ENCODE measurements around the gene ERC1. TPM values are rescaled to one million over a fixed set of nuclear protein-coding genes. Genes with fewer than 3 reads are reported as not detected.

Gene ERC1
- polyA plus RNA-seq, 2 of the 4 experiments (the other 2 are of a cell fraction), result 14.2 to 20.9 TPM

DNA sequence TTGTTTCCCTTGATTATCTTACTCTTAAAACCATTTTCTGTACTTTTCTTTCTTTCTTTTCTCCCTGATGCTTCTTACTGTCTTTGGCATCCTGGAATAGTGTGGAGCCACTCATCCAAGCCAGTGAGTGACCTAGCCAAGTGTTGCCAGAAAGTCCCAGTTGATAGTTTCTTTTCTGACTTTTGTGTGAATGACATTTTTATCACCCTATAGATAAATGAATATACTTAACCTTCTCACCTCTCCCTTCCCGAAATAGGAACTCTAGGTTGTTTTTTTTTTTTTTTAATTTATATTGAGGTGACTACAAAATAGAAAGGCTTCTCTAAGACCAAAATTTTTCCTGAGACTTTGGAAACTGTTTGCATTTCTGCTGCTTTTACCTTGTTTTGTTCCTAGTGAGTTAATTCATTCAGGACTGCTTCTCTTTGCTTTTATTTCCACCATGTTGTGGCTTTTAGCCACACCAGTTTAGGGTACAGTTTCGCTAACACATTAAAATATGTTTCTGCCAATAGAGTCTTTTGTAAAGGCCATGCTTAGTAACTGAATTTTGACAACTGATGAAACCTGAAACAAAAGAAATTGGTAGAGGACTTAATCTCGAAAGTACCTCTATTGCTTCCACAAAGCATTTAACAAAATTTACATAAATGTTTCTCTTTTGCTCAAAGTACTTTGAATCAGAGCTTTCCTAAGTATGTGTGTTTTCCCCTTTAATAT lies 194.6 kb downstream of the ERC1 start:
- 95% methylated on average over 3 of the region's 3 CpGs for whole genome bisulfite sequencing (ENCODE audit: missing lambda C conversion rate)
- Histone ChIP-seq H3K9me3 (no peaks in the 10 kb centered on the region), H3K4me3 (no peak overlapping the region), H3K4me2 (no peak overlapping the region), H3K4me1 (peaks cover 14% of the 10 kb centered on the region), H3K27ac (no peak overlapping the region)
- no peak for ATAC-seq
- FAIRE-seq, result no peak
- POLR2A ChIA-PET, result no interaction called here
- no peak for TF ChIP-seq HOXA7 (CRISPR knock-in tag; IDR thresholded peaks at IDR 0.05)
- no peak for TF ChIP-seq KDM1A (IDR thresholded peaks at IDR 0.05; ENCODE audit: low read depth)
- no peak for TF ChIP-seq ZC3H11A (IDR thresholded peaks at IDR 0.05)
- no peak for TF ChIP-seq RCOR1 (IDR thresholded peaks at IDR 0.05; ENCODE audit: low read depth, low read length)
- TF ChIP-seq FOSB (CRISPR knock-in tag; IDR thresholded peaks at IDR 0.05), result no peak
- no peak for TF ChIP-seq GATA3 (IDR thresholded peaks at IDR 0.05; ENCODE audit: borderline replicate concordance)
- TF ChIP-seq PHF8 (IDR thresholded peaks at IDR 0.05; ENCODE audit: borderline replicate concordance, low read depth), result no peak
- no peak for TF ChIP-seq NFE2L2 (conservative IDR thresholded peaks at IDR 0.05; ENCODE audit: low read length)
- TF ChIP-seq, protein P1, sequence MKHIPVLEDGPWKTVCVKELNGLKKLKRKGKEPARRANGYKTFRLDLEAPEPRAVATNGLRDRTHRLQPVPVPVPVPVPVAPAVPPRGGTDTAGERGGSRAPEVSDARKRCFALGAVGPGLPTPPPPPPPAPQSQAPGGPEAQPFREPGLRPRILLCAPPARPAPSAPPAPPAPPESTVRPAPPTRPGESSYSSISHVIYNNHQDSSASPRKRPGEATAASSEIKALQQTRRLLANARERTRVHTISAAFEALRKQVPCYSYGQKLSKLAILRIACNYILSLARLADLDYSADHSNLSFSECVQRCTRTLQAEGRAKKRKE (CRISPR knock-in tag; IDR thresholded peaks at IDR 0.05; ENCODE audit: low read depth), result no peak
- TF ChIP-seq SREBF2 (IDR thresholded peaks at IDR 0.05), result no peak
- no peak for TF ChIP-seq TP53 (CRISPR knock-in tag; IDR thresholded peaks at IDR 0.05)
- TF ChIP-seq NPAS2 (CRISPR knock-in tag; IDR thresholded peaks at IDR 0.05; ENCODE audit: borderline replicate concordance), result no peak
- TF ChIP-seq HEYL (CRISPR knock-in tag; IDR thresholded peaks at IDR 0.05), result no peak
- no peak for TF ChIP-seq JUN (IDR thresholded peaks at IDR 0.05)
- no peak for TF ChIP-seq CBX2 (IDR thresholded peaks at IDR 0.05; ENCODE audit: borderline replicate concordance, low read depth)
- TF ChIP-seq EP300 (IDR thresholded peaks at IDR 0.05), result no peak
- no peak for TF ChIP-seq RNF2 (IDR thresholded peaks at IDR 0.05; ENCODE audit: borderline replicate concordance, low read depth)
- TF ChIP-seq ESRRA (IDR thresholded peaks at IDR 0.05; ENCODE audit: borderline replicate concordance, low read length), result no peak
- no peak for TF ChIP-seq ZFP36 (IDR thresholded peaks at IDR 0.05; ENCODE audit: borderline replicate concordance, partially characterized antibody)
- no peak for DNase-seq (ENCODE audit: low read depth in 1 of 2, low spot score in 1 of 2)
- CTCF ChIA-PET, result interaction anchor here (0.7 to 0.9 kb wide), 2 partner anchors 88 to 398 kb away, joined by 3 read pairs; no protein-coding TSS in a partner anchor

GRCh38 chr12:1186298-1186697 lies 195.3 kb downstream of the ERC1 start:
- ChIA-PET POLR2A (no interaction called here), CTCF (interaction anchor here (0.7 to 1.2 kb wide), 3 partner anchors 89 to 397 kb away, joined by 3 read pairs; no protein-coding TSS in a partner anchor)
- Histone ChIP-seq H3K27ac (no peak overlapping the region), H3K9me3 (no peaks in the 10 kb centered on the region), H3K4me3 (no peak overlapping the region), H3K4me1 (peaks cover 13% of the 10 kb centered on the region), H3K4me2 (no peak overlapping the region)
- ATAC-seq, result no peak
- no peak for DNase-seq (ENCODE audit: low read depth in 1 of 2, low spot score in 1 of 2)
- FAIRE-seq, result peak; percentile 54
- 94% methylated on average over 3 of the region's 3 CpGs for WGBS (ENCODE audit: missing lambda C conversion rate)
- TF ChIP-seq, protein P2, sequence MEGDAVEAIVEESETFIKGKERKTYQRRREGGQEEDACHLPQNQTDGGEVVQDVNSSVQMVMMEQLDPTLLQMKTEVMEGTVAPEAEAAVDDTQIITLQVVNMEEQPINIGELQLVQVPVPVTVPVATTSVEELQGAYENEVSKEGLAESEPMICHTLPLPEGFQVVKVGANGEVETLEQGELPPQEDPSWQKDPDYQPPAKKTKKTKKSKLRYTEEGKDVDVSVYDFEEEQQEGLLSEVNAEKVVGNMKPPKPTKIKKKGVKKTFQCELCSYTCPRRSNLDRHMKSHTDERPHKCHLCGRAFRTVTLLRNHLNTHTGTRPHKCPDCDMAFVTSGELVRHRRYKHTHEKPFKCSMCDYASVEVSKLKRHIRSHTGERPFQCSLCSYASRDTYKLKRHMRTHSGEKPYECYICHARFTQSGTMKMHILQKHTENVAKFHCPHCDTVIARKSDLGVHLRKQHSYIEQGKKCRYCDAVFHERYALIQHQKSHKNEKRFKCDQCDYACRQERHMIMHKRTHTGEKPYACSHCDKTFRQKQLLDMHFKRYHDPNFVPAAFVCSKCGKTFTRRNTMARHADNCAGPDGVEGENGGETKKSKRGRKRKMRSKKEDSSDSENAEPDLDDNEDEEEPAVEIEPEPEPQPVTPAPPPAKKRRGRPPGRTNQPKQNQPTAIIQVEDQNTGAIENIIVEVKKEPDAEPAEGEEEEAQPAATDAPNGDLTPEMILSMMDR (IDR thresholded peaks at IDR 0.05), result no peak
- TF ChIP-seq RAD21 (conservative IDR thresholded peaks at IDR 0.05 in 1 of 2, IDR thresholded peaks at IDR 0.05 in 1 of 2) (no peak), RCOR1 (IDR thresholded peaks at IDR 0.05; ENCODE audit: low read depth, low read length) (no peak), NFE2L2 (conservative IDR thresholded peaks at IDR 0.05; ENCODE audit: low read length) (no peak), RARB (CRISPR knock-in tag; IDR thresholded peaks at IDR 0.05) (no peak), CHD2 (IDR thresholded peaks at IDR 0.05; ENCODE audit: low read length, partially characterized antibody) (no peak), CEBPB (IDR thresholded peaks at IDR 0.05) (no peak), NPAS2 (CRISPR knock-in tag; IDR thresholded peaks at IDR 0.05; ENCODE audit: borderline replicate concordance) (no peak), NR3C1 (IDR thresholded peaks at IDR 0.05) (no peak), HEYL (CRISPR knock-in tag; IDR thresholded peaks at IDR 0.05) (no peak), EP300 (IDR thresholded peaks at IDR 0.05) (no peak), PHF8 (IDR thresholded peaks at IDR 0.05; ENCODE audit: borderline replicate concordance, low read depth) (no peak), FOXS1 (CRISPR knock-in tag; IDR thresholded peaks at IDR 0.05) (no peak), TFCP2L1 (CRISPR knock-in tag; IDR thresholded peaks at IDR 0.05) (no peak), GATA3 (IDR thresholded peaks at IDR 0.05; ENCODE audit: borderline replicate concordance) (no peak), JUN (IDR thresholded peaks at IDR 0.05) (no peak)
